HG02759 (cell line): ENCODE measurements around the gene TMEM270.
"Not testable (repeated sequence)": the region's sequence is repeated elsewhere in the genome, so short reads cannot be mapped to it uniquely, and the experiment has no call there.

ENCODE experiments used
- ATAC-seq: cut with Tn5 transposase; IDR thresholded peaks from one replicate; pipeline ENCODE4 v1.9.1; 2021; ENCODE audit warnings: mild to moderate bottlenecking, moderate library complexity; ENCODE audit not compliant: unreplicated experiment

TMEM270 gene

DNA sequence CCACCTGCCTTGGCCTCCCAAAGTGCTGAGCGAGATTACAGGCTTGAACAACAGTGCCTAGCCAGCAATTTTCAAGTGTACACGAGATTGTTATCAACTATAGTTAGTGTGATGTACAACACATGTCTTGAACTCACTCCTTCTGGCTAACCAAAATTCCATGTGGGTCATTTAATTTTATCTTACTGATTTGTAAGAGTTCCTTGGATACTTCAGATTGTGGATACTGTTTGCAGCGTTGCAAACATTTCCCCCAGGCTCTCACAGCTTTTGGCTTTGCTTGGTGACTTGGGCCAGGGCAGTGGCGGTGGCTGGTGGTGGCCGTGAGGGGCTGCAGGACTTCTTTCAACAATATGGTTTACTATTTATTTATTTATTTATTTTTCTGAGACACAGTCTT lies 8.5 kb upstream of the TMEM270 start:
- no peak for ATAC-seq

DNA sequence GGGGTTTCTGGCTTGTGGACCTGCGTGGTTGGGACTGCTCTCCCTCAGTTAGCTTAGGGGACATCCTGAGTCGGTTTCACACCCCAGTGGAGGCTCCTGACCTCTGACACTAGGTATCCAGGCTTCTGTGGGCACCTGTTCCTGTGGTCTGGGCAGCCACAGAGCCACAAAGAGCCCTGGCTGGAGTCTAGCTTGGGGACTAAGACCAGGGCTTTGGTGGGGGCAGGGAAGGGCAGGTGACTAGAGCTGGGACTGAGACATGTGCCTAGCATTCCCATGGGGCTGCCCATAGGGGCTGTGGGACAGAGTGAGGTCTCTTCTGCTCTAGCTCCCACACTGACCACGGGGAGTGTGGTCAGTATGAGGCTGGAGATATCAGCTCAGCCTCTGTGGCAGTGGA lies 4.0 kb upstream of the TMEM270 start:
- no peak for ATAC-seq

DNA sequence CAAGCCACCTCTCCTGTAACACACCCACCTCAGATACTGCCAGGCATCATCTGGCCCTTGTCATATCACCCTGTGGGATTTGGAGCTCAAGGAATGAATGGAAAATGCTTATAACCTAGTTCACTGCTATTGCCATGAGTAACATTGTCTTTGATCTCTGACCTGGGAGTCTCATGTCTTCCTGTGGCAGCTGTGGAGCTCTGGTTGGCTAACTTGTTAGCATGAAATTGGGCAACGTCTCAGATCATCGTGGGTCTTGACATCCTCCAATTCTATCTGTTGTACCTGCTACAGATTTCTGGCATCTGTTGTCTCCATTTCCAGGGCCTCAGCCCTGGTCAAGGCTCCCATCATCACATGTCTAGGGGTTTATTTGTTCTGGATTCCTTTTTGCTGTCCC lies 2.2 kb upstream of the TMEM270 start:
- ATAC-seq: no peak

GRCh38 chr7:73861305-73861704 lies 346 bp downstream of the TMEM270 start:
- ATAC-seq: no peak

GRCh38 chr7:73864981-73865711 lies 4.2 kb downstream of the TMEM270 start:
- ATAC-seq: no peak

- ATAC-seq: no peak
Measured at GRCh38 chr7:73865738-73866445, 4.9 kb downstream of the TMEM270 start.

- no peak for ATAC-seq
Measured at GRCh38 chr7:73866446-73866767, 5.4 kb downstream of the TMEM270 start.

DNA sequence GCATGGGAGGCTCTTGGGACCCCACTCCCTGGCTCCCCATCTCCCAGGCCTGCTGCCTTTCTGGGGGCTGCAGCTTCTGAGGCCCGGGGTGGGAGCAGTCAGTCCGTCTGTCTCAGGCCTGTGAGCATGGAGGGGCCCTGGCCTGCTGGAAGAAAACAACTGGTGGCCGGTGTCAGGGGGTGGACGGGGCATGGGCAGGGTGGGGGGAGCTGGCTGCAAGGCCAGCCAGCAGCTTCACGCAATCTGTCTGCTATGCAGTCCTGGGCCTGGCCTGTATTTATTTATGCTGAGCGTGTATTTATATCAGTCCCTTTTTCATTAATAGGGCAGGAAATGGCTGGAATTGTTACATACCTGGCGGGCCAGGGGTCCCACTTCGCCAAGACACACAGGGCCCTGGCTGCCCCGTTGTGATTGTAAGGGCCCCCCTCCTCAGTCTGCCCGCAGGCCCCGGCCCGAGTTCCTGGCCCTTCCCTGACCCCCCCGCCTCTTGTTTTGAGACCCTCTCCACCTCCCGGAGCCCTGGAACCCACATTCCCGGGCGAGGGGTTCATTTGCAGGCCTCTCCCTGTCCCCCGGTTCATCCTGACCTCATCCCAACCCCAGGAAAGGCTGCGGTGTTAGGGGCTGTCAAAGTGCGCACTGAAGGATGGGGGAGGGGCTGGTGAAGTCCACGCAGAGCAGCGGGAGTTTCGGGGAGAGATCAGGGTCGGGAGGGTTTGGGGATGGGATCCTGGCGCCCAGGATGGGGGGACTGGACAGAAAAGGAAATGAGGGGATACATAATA lies 8.2 kb downstream of the TMEM270 start:
- ATAC-seq: no peak

DNA sequence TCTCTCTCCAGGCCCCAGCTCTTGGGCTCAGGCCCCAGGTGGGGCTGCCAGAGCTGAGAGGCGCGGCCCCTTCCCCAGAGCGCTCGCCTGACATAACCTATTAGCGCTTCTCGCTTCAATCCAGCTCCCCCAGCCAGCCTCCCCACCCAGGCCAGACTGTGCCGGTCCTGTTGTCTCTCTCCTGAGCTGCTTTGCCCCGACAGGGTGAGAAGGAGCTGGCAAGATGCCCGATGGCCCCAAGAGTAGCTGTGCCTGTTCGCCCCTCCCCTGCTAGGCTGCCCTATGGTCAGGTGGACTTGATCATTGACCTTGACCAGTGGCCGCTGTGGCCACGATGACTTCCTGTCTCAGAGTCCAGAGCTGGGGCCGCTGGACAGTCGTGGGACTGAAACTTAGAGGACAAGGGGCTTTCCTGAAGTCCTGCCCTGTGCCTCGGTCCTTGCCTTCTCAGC lies 9.1 kb downstream of the TMEM270 start:
- no peak for ATAC-seq

- ATAC-seq: no peak
Measured at GRCh38 chr7:73871163-73872011, 10.4 kb downstream of the TMEM270 start.

GRCh38 chr7:73872056-73872908 lies 11.3 kb downstream of the TMEM270 start:
- no peak for ATAC-seq

DNA sequence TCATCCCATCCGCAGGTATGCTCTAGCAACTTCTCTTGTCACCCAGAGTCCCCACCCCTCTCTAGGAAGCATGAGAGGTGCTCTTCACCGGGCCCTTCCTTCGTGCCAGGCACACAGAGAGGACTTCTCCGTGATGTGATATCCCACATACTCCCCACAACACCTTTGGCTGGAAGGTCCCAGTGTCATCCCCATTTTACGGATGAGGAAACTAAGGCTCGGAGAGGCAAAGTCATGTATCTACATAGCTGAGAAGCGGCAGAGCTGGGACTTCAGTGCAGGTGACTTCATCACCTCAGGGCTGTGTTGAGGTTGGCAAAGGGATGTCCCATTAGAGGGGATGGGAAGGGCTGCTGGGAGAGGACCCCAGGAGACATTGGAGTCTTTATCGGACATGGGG lies 15.4 kb downstream of the TMEM270 start:
- no peak for ATAC-seq

- no peak for ATAC-seq
Measured at GRCh38 chr7:73876973-73877372, 16.0 kb downstream of the TMEM270 start.

GRCh38 chr7:73879977-73880681 lies 19.2 kb downstream of the TMEM270 start:
- no peak for ATAC-seq

DNA sequence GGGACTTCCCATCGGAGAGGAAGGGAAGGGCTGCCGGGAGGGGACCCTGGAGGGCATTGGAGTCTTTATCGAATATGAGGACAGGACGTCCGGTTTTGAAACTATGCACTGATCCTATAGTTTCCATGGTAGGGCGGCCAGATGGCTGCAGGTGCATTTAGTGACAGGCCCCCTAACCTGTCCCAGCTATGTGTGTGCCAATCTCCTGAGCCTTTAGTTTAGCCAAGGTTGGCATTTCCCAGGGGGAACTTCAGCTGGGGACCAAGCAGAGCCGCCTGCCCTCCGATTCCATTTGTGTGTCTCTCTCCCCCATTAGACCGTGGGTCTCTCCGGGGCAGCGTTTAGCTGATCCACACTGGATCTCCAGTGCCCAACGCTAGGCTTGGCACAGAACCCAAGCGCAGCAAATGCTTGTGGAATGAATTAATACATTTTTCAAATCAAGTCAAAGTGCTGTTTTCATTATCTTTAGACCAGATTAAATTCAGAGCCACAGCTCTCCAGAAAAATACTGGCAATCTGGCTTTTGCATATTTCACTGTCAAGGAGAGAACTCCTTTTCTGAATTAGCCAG lies 19.9 kb downstream of the TMEM270 start:
- no peak for ATAC-seq

GRCh38 chr7:73881352-73882046 lies 20.5 kb downstream of the TMEM270 start:
- ATAC-seq: no peak

GRCh38 chr7:73882047-73882402 lies 21.1 kb downstream of the TMEM270 start:
- no peak for ATAC-seq

DNA sequence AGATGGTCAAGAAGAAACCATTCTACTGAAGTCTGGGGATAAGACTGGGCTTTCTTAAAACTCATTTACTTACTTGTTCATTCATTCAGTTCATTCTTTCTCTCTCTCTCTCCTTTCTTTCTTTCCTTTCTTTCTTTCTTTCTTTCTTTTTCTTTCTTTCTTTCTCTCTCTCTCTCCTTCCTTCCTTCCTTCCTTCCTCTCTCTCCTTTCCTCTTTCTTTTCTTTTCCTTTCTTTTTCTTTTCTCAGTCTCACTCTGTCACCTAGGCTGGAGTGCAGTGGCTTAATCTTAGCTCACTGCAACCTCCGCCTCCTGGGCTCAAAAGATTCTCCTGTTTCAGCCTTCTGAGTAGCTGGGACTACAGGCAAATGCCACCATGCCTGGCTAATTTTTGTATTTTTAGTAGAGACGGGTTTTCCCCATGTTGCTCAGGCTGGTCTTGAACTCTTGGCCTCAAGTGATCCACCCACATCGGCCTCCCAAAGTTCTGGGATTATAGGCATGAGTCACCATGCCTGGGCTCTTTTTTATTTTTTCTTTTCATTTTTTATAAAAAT lies 24.0 kb downstream of the TMEM270 start:
- not testable (repeated sequence) for ATAC-seq
